SK-N-MC (cell line): ENCODE results near the gene WDR6.

ENCODE experiments used
- DNase-seq: peaks from one replicate; pipeline ENCODE4 v3.0.0-alpha.2; 2011; ENCODE audit warnings: low read depth, low spot score
- H3K27ac ChIP-seq: fragments of 200-600 bp; sonication (generic); 2 replicates; pipeline ENCODE4 v1.5.1; 2016; ENCODE audit warnings: mixed run types
- H3K36me3 ChIP-seq: fragments of 200-600 bp; sonication (generic); 2 replicates; pipeline ENCODE4 v1.6.1; 2017; ENCODE audit warnings: antibody characterized with exemption, low read length, mixed read lengths; ENCODE audit not compliant: insufficient read depth
- H3K4me3 ChIP-seq: fragments of 200-600 bp; sonication (generic); 2 replicates; pipeline ENCODE4 v1.5.1; 2016
- H3K9ac ChIP-seq: fragments of 200-600 bp; sonication (generic); 2 replicates; pipeline ENCODE4 v1.8.0; 2017; ENCODE audit warnings: mixed run types, mixed read lengths; ENCODE audit not compliant: insufficient read length
- H3K9me3 ChIP-seq: fragments of 200-600 bp; sonication (generic); 2 replicates; pipeline ENCODE4 v1.6.1; 2017; ENCODE audit warnings: low read depth, mild to moderate bottlenecking, antibody characterized with exemption, low read length, moderate library complexity, mixed read lengths
- EZH2 ChIP-seq: fragments of 200-600 bp; sonication (generic); IDR thresholded peaks from one replicate; pipeline ENCODE4 v1.6.1; 2017; ENCODE audit warnings: antibody characterized with exemption
- FOXP2 ChIP-seq: optimal IDR thresholded peaks from 2 replicates; pipeline ENCODE3; 2011; ENCODE audit warnings: mild to moderate bottlenecking, moderate library complexity; ENCODE audit not compliant: insufficient read depth; ENCODE audit errors: extremely low read length, control extremely low read depth
- POLR2AphosphoS5 ChIP-seq: IDR thresholded peaks from 2 replicates; pipeline ENCODE4 v1.6.1; 2012; ENCODE audit warnings: mild to moderate bottlenecking, low read depth, low read length, borderline replicate concordance

The WDR6 gene

DNA sequence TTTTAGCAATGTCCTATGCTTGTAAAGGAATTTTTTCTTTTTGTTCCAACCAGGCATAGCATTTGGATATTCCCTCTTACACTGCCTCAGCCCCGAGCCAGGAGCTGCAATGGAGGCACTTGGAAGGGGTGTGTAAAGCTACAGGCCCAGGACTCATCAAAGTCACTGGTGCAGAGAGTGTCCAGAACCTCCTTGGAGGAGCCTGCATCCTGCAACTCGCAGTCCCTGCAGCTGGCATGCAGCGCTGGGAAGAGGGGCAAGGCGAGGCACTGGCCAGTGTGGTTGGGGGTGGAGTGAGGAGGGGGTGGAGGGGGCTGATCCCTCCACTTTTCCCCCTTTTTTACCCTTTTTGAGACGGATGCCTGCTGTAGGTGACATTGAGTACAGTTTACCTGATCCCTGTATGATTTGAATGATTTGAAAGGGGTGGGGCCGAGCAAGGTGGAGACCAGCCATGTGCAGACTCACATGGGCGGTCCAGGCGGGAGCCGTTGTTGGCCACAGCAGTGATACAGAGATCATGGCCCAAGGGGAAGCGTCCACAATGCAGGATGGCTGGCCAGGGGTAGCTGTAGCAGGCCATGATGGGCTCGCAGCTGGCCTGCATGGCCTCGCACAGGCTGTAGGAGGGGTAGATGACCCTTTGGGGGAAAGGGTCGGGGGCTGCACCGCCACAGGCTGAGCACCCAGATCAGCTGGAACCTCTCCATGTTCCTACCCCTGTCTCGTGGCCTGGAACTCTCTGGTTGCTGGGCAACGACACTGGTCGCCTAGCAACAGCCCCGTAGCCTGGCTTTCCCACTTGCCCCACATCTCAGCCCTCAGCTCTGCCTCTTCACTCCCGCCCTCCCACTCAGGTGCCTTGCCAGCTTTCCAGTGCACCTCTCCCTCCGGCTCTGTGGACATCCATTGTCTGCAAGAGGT lies 9.2 kb upstream of the WDR6 start:
- no peak for DNase-seq
- no peak for TF ChIP-seq EZH2
- TF ChIP-seq POLR2AphosphoS5: no peak
- no peak for TF ChIP-seq FOXP2
- H3K9ac ChIP-seq: no peak overlapping the region
- H3K4me3 ChIP-seq: no peak overlapping the region
- no peaks in the 10 kb centered on the region for H3K36me3 ChIP-seq
- H3K9me3 ChIP-seq: no peaks in the 10 kb centered on the region
- H3K27ac ChIP-seq: no peak overlapping the region

DNA sequence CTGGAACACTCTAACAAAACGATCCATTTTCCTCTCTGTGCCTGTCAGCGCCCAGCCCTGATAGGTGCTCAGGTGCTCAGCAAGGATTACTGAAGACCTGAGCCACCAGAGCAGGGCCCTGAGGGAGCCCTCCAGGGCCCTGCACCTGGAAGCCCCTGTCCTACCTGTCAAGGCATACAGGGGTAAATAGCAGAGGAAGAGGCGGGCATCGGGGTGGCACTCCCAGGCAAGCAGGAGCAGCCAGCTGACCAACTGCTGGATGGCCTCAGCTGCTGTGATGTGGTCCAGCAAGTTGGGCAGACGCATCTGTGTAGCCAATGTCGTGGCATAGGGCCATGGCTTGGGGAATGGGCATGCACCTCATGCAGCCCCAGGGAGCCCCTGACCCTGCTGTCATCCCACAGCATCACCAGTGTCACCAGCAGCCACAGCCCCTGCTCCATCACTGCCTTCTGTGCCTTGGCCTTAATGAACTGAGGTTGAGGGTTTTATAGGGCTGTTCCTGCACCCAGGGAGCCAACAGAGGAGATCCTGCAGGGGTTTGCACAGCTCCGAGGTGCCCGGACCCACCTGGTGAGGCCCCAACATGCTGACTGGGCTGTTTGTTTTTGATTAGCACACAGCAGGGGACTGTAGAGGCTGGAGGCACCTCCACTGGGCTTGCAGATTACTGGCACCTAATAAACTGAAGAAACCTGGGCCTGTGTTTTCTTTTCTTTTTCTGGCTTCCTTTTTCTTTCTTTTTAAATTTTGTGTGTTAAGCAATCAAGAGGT lies 7.9 kb upstream of the WDR6 start:
- Histone ChIP-seq H3K27ac (no peak overlapping the region), H3K4me3 (no peak overlapping the region), H3K9ac (no peak overlapping the region), H3K36me3 (no peaks in the 10 kb centered on the region), H3K9me3 (no peaks in the 10 kb centered on the region)
- TF ChIP-seq EZH2: no peak
- TF ChIP-seq POLR2AphosphoS5: no peak
- no peak for TF ChIP-seq FOXP2
- no peak for DNase-seq

DNA sequence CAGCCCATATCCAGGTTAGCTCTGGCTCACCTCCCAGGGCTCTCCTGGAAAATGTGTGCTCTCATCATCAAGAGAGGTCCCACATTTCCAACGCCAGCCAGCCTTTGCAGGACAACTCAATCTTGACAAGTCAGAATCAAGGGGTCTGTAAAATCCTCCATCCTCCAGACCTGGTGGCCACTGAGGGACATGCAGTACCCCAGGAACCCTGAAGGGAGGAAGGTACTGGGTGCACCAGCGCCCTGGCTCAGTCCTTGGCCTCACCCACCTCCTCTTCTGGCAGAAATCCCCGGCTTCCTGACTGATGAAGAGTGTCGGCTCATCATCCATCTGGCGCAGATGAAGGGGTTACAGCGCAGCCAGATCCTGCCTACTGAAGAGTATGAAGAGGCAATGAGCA lies 6.0 kb upstream of the WDR6 start:
- TF ChIP-seq EZH2: no peak
- Histone ChIP-seq H3K27ac (no peak overlapping the region), H3K4me3 (no peak overlapping the region), H3K9me3 (no peaks in the 10 kb centered on the region), H3K9ac (no peak overlapping the region), H3K36me3 (no peaks in the 10 kb centered on the region)
- DNase-seq: no peak

DNA sequence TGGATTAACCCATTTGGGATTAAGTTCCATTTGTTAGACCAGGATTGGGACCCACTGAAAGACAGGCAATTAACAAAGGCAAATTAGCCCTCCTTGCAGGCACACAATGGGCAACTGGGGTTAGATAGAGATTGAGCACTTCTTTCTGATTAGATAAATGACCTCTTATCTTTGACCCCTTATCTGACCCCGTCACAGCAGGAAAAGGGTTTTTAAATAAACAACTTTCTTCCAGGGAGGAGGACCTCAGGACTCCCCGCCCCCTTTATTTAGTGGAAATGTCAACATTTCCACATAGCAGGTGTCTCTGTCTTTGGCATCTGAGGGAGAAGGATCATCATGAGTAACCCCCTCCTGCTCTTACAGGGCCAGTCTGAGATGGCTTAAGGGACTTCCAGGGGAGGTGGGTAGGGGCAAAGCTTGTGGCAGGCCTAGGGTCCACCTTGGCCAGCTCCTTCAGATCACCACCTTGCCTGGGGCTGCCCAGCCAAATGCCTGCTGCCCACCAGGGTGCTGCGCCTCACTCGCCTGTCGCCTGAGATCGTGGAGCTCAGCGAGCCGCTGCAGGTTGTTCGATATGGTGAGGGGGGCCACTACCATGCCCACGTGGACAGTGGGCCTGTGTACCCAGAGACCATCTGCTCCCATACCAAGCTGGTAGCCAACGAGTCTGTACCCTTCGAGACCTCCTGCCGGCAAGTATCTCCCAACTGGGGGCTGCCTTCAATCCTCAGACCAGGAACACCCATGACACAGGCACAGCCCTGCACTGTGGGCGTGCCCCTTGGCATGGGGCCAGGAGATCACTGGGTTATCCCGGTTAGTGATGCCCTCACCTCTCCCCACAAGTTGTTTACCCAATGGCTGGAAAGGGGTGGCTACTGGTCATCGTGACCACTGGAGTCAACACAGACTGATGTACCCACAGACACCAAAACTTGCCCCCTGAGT lies 2.6 kb upstream of the WDR6 start:
- Histone ChIP-seq H3K27ac (no peak overlapping the region), H3K9ac (no peak overlapping the region), H3K9me3 (no peaks in the 10 kb centered on the region), H3K4me3 (no peak overlapping the region), H3K36me3 (no peaks in the 10 kb centered on the region)
- DNase-seq: no peak
- TF ChIP-seq FOXP2 (no peak), POLR2AphosphoS5 (no peak), EZH2 (no peak)

DNA sequence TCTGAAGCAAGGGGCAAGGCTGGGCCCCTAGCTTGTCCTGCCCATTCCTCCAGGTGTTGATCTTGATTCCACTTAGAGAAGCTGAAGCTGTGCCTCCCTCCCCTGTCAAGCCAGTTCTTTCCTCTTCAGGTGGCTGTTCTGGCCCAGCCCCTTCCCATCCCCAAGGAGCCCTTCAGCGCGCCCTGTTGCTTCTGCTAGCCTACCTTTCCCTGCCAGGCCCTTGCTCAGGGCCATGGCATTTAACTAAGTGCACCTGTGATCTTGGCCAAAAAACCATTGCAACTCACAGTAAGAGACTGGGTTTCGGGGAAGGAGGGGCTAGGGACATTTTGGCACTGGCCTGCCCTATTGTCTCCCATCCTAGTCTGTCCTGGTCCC lies 1.9 kb upstream of the WDR6 start:
- no peak overlapping the region for H3K27ac ChIP-seq
- DNase-seq: no peak
- no peak overlapping the region for H3K9ac ChIP-seq
- H3K4me3 ChIP-seq: no peak overlapping the region
- no peaks in the 10 kb centered on the region for H3K9me3 ChIP-seq
- no peaks in the 10 kb centered on the region for H3K36me3 ChIP-seq
- TF ChIP-seq FOXP2: no peak

DNA sequence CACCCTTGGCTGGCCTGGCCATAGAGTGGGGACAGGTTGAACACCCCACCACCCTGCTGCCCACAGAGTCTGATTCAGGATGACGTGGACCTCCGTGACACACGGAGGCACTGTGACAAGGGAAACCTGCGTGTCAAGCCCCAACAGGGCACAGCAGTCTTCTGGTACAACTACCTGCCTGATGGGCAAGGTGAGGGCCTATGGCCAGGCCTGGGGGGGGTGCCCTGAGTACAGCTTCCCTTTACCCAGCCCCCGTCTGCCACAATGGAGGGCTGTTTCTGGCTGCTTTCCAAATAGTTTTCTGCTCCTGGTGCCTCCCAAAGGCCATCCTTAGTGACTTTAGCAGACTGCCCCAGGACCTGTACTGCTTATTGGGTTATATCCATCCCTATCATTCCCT lies 1.2 kb upstream of the WDR6 start:
- H3K9me3 ChIP-seq: no peaks in the 10 kb centered on the region
- DNase-seq: no peak
- TF ChIP-seq EZH2: no peak
- TF ChIP-seq POLR2AphosphoS5: no peak
- no peak for TF ChIP-seq FOXP2
- H3K9ac ChIP-seq: no peak overlapping the region
- no peak overlapping the region for H3K27ac ChIP-seq
- no peak overlapping the region for H3K4me3 ChIP-seq
- H3K36me3 ChIP-seq: no peaks in the 10 kb centered on the region

DNA sequence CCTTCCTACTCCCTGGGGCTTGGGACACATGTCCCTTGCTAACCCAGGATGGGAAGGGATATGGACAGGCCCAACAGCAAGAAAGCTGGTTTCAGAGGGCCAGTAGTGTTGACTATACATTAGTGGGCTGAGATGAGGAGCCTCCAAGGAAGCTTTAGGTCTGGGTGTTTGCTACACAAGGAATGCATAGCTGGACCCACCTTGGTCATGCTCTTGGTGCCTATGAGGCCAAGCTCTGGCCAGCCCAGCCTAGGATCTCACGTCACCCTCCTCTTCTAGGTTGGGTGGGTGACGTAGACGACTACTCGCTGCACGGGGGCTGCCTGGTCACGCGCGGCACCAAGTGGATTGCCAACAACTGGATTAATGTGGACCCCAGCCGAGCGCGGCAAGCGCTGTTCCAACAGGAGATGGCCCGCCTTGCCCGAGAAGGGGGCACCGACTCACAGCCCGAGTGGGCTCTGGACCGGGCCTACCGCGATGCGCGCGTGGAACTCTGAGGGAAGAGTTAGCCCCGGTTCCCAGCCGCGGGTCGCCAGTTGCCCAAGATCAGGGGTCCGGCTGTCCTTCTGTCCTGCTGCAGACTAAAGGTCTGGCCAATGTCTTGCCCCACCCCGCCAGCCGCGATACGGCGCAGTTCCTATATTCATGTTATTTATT lies 653 bp upstream of the WDR6 start:
- Histone ChIP-seq H3K4me3 (peak overlapping the region; percentile 84), H3K27ac (no peak overlapping the region), H3K36me3 (no peaks in the 10 kb centered on the region), H3K9me3 (no peaks in the 10 kb centered on the region), H3K9ac (no peak overlapping the region)
- TF ChIP-seq FOXP2 (no peak), POLR2AphosphoS5 (no peak), EZH2 (no peak)
- no peak for DNase-seq
